H9 (cell line): ENCODE measurements around the gene ERCC4. TPM values are rescaled to one million over a fixed set of nuclear protein-coding genes. Genes with fewer than 3 reads are reported as not detected.

Experiments used
- DNase-seq: peaks from one replicate; pipeline ENCODE4 v3.0.0-alpha.2; 2017
- H2AFZ ChIP-seq: one replicate; pipeline ENCODE4 v1.6.1; 2013; ENCODE audit warnings: mild to moderate bottlenecking, low read length, control low read depth, moderate library complexity
- H2AK5ac ChIP-seq: 2 replicates; pipeline ENCODE4 v1.6.1; 2013; ENCODE audit warnings: low read length, control low read depth, mixed read lengths; ENCODE audit not compliant: insufficient read length
- H2BK120ac ChIP-seq: one replicate; pipeline ENCODE4 v1.6.1; 2013; ENCODE audit warnings: low read depth, mild to moderate bottlenecking, low read length, control low read depth, inconsistent platforms; ENCODE audit not compliant: poor library complexity, severe bottlenecking
- H2BK12ac ChIP-seq: 2 replicates; pipeline ENCODE4 v1.6.1; 2013; ENCODE audit warnings: low read length, control low read depth, mixed read lengths, low read depth; ENCODE audit not compliant: insufficient read length
- H2BK15ac ChIP-seq: 2 replicates; pipeline ENCODE4 v1.6.1; 2013; ENCODE audit warnings: low read depth, low read length, control low read depth
- H2BK20ac ChIP-seq: one replicate; pipeline ENCODE4 v1.6.1; 2013; ENCODE audit warnings: low read depth, mild to moderate bottlenecking, low read length, control low read depth, inconsistent platforms; ENCODE audit not compliant: poor library complexity, severe bottlenecking
- H2BK5ac ChIP-seq: 2 replicates; pipeline ENCODE4 v1.6.1; 2013; ENCODE audit warnings: low read length, control low read depth, mixed read lengths; ENCODE audit not compliant: insufficient read length
- H3K14ac ChIP-seq: 2 replicates; pipeline ENCODE4 v1.6.1; 2013; ENCODE audit warnings: low read length, control low read depth; ENCODE audit not compliant: insufficient read depth
- H3K18ac ChIP-seq: 2 replicates; pipeline ENCODE4 v1.6.1; 2013; ENCODE audit warnings: low read depth, mild to moderate bottlenecking, mixed read lengths, low read length, control low read depth; ENCODE audit not compliant: insufficient read length
- H3K23ac ChIP-seq: 2 replicates; pipeline ENCODE4 v1.6.1; 2013; ENCODE audit warnings: low read length, control low read depth, mixed read lengths, low read depth; ENCODE audit not compliant: insufficient read length
- H3K23me2 ChIP-seq: 2 replicates; pipeline ENCODE4 v1.6.1; 2013; ENCODE audit warnings: low read depth, mild to moderate bottlenecking, mixed read lengths, low read length, control low read depth; ENCODE audit not compliant: insufficient read length, poor library complexity, severe bottlenecking
- H3K27ac ChIP-seq: 2 replicates; pipeline ENCODE4 v1.5.1; 2013; ENCODE audit warnings: low read length, control low read depth, mixed read lengths, low read depth; ENCODE audit not compliant: insufficient read length
- H3K27me3 ChIP-seq: 2 replicates; pipeline ENCODE4 v1.6.1; 2013; ENCODE audit warnings: low read length, control low read depth, inconsistent platforms; ENCODE audit not compliant: insufficient read depth
- H3K4ac ChIP-seq: 2 replicates; pipeline ENCODE4 v1.6.1; 2013; ENCODE audit warnings: low read depth, mild to moderate bottlenecking, control low read depth, inconsistent platforms, low read length, moderate library complexity
- H3K4me1 ChIP-seq: 2 replicates; pipeline ENCODE4 v1.6.1; 2013; ENCODE audit warnings: low read length, control low read depth, inconsistent platforms; ENCODE audit not compliant: insufficient read depth
- H3K4me2 ChIP-seq: 2 replicates; pipeline ENCODE4 v1.6.1; 2013; ENCODE audit warnings: low read length, control low read depth, mixed read lengths; ENCODE audit not compliant: insufficient read length, insufficient read depth
- H3K56ac ChIP-seq: 2 replicates; pipeline ENCODE4 v1.6.1; 2013; ENCODE audit warnings: low read depth, mild to moderate bottlenecking, mixed read lengths, low read length, control low read depth; ENCODE audit not compliant: insufficient read length
- H3K79me1 ChIP-seq: 2 replicates; pipeline ENCODE4 v1.6.1; 2013; ENCODE audit warnings: low read depth, mild to moderate bottlenecking, moderate library complexity, low read length, control low read depth, inconsistent platforms; ENCODE audit not compliant: insufficient read depth, poor library complexity, severe bottlenecking
- H3K79me2 ChIP-seq: 2 replicates; pipeline ENCODE4 v1.6.1; 2013; ENCODE audit warnings: low read length, control low read depth, inconsistent platforms; ENCODE audit not compliant: insufficient read depth
- H3K9ac ChIP-seq: 2 replicates; pipeline ENCODE4 v1.6.1; 2013; ENCODE audit warnings: low read length, control low read depth, mixed read lengths; ENCODE audit not compliant: insufficient read length; ENCODE audit errors: extremely low read depth
- H3K9me3 ChIP-seq: one replicate; pipeline ENCODE4 v1.6.1; 2013; ENCODE audit warnings: low read depth, low read length, inconsistent platforms; ENCODE audit not compliant: control insufficient read depth
- H3T11ph ChIP-seq: one replicate; pipeline ENCODE4 v1.6.1; 2013; ENCODE audit warnings: mild to moderate bottlenecking, low read length, control low read depth, inconsistent platforms
- H4K20me1 ChIP-seq: one replicate; pipeline ENCODE4 v1.6.1; 2013; ENCODE audit not compliant: control insufficient read depth, insufficient read length, insufficient read depth
- H4K5ac ChIP-seq: 2 replicates; pipeline ENCODE4 v1.6.1; 2013; ENCODE audit warnings: low read depth, mild to moderate bottlenecking, mixed read lengths, low read length, control low read depth; ENCODE audit not compliant: insufficient read length
- H4K8ac ChIP-seq: replicated peaks from 2 replicates; pipeline ENCODE4 v1.6.1; 2013; ENCODE audit warnings: low read length, control low read depth, mixed read lengths, low read depth; ENCODE audit not compliant: insufficient read length
- H4K91ac ChIP-seq: 2 replicates; pipeline ENCODE4 v1.6.1; 2013; ENCODE audit warnings: low read depth, mild to moderate bottlenecking, moderate library complexity, mixed read lengths, low read length, control low read depth; ENCODE audit not compliant: insufficient read length
- H3K27ac Mint-ChIP-seq, 3 experiments: 2 replicates in 2 of 3; 3 replicates in 1 of 3; pipeline ENCODE4 v1.8.0; 2020 to 2021; ENCODE audit warnings: mixed read lengths in 3 of 3, mild to moderate bottlenecking in 1 of 3, moderate library complexity in 1 of 3
- H3K27me3 Mint-ChIP-seq: 2 replicates; pipeline ENCODE4 v1.8.0; 2021; ENCODE audit warnings: low read depth, mild to moderate bottlenecking, moderate library complexity, mixed read lengths
- H3K36me3 Mint-ChIP-seq, 3 experiments: 2 replicates in 2 of 3; 3 replicates in 1 of 3; pipeline ENCODE4 v1.8.0; 2020 to 2021; ENCODE audit warnings: low read depth in 3 of 3, mixed read lengths in 3 of 3; ENCODE audit not compliant: insufficient read depth in 1 of 3
- H3K4me1 Mint-ChIP-seq, 2 experiments: 2 replicates each; pipeline ENCODE4 v1.8.0; 2020; ENCODE audit warnings: mixed read lengths in 2 of 2
- H3K4me3 Mint-ChIP-seq, 2 experiments: 2 replicates in 1 of 2; 3 replicates in 1 of 2; pipeline ENCODE4 v1.8.0; 2020 to 2021; ENCODE audit warnings: mild to moderate bottlenecking in 2 of 2, mixed read lengths in 2 of 2, moderate library complexity in 1 of 2
- H3K9me3 Mint-ChIP-seq, 2 experiments: 2 replicates in 1 of 2; 3 replicates in 1 of 2; pipeline ENCODE4 v1.8.0; 2020; ENCODE audit warnings: mild to moderate bottlenecking in 2 of 2, mixed read lengths in 2 of 2, moderate library complexity in 1 of 2
- WGBS: extraction: QIAGEN DNeasy Blood & Tissue Kit; methylation state at CpG from one replicate; pipeline ENCODE4 v1.1.7; 2013; ENCODE audit warnings: missing lambda C conversion rate, low lambda C conversion rate, mixed read lengths; ENCODE audit not compliant: insufficient read length; ENCODE audit errors: extremely low coverage; 5-methylcytosine and 5-hydroxymethylcytosine counted together
- total RNA-seq: library from RNA; stranded (reverse); gene quantifications from 2 replicates; pipeline ENCODE4 v1.2.1, GENCODE V29; 2021
- TF ChIP-seq, protein P1 (sequence below): fragments of 200-600 bp; sonication (generic); conservative IDR thresholded peaks from 3 replicates; pipeline ENCODE4 v1.8.0; 2021; ENCODE audit warnings: antibody characterized with exemption, mild to moderate bottlenecking

Gene ERCC4
- total RNA-seq, 1 experiment from 2014 or later, result 15.6 TPM

DNA sequence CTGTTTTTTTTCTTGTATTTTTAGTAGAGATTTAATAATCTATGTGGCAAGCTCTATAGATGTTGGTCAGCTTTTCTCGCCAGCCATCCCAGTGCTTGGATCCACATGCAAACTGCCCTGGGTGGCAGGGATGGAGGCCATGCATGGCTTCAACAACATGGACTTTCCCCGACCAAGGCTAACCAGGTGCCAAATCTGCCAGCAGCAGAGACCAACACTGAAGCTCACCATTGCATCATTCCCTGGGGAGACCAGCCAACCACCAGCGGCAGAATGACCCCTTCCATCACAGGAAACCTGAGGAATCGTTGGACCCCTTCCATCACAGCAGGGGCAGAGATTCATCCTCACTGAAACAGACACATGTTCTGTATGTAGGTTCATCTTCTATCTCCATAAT, 27.7 kb upstream of the ERCC4 start:
- Mint-ChIP-seq H3K9me3 (peaks cover 25 to 42% of the 10 kb centered on the region in 2 experiments), H3K4me1 (no peaks in the 10 kb centered on the region), H3K27ac (no peak overlapping the region), H3K4me3 (no peak overlapping the region), H3K36me3 (peaks cover under 1 to 5% (median 2%) of the 10 kb centered on the region in 3 experiments; a peak in 3 of 7 replicates), H3K27me3 (peaks cover 2% of the 10 kb centered on the region; the same call in 1 of the 2 replicates)
- Histone ChIP-seq H2AFZ (no peak overlapping the region), H3K27me3 (no peaks in the 10 kb centered on the region), H2BK120ac (no peak overlapping the region), H3K4me1 (no peaks in the 10 kb centered on the region), H2BK15ac (no peak overlapping the region), H3K27ac (no peak overlapping the region), H4K5ac (no peak overlapping the region), H3K56ac (no peak overlapping the region), H3K9me3 (peaks cover 13% of the 10 kb centered on the region), H4K8ac (no peak overlapping the region), H4K91ac (no peak overlapping the region), H2BK12ac (no peak overlapping the region), H3T11ph (no peak overlapping the region), H4K20me1 (no peaks in the 10 kb centered on the region), H2BK20ac (no peak overlapping the region), H3K79me1 (no peaks in the 10 kb centered on the region), H3K14ac (no peak overlapping the region), H3K23me2 (no peaks in the 10 kb centered on the region), H2BK5ac (no peak overlapping the region), H3K18ac (no peak overlapping the region), H3K79me2 (no peaks in the 10 kb centered on the region), H3K4ac (no peak overlapping the region), H3K9ac (no peak overlapping the region), H3K4me2 (no peak overlapping the region), H3K23ac (no peak overlapping the region), H2AK5ac (no peak overlapping the region)
- no CpG with 5 or more reads among the region's 4 CpGs for WGBS
- no peak for DNase-seq
- TF ChIP-seq, protein P1, sequence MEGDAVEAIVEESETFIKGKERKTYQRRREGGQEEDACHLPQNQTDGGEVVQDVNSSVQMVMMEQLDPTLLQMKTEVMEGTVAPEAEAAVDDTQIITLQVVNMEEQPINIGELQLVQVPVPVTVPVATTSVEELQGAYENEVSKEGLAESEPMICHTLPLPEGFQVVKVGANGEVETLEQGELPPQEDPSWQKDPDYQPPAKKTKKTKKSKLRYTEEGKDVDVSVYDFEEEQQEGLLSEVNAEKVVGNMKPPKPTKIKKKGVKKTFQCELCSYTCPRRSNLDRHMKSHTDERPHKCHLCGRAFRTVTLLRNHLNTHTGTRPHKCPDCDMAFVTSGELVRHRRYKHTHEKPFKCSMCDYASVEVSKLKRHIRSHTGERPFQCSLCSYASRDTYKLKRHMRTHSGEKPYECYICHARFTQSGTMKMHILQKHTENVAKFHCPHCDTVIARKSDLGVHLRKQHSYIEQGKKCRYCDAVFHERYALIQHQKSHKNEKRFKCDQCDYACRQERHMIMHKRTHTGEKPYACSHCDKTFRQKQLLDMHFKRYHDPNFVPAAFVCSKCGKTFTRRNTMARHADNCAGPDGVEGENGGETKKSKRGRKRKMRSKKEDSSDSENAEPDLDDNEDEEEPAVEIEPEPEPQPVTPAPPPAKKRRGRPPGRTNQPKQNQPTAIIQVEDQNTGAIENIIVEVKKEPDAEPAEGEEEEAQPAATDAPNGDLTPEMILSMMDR, result no peak
